AG09319 (cell line): ENCODE measurements around the gene ZNF732.
"Not testable (repeated sequence)": the region's sequence is repeated elsewhere in the genome, so short reads cannot be mapped to it uniquely, and the experiment has no call there.

Experiments
- DNase-seq: peaks from one replicate; pipeline ENCODE4 v3.0.0-alpha.2; 2010; ENCODE audit warnings: low read depth; ENCODE audit errors: extremely low read depth
- CTCF ChIP-seq: IDR thresholded peaks from 2 replicates; pipeline ENCODE4 v1.5.1; 2011; ENCODE audit warnings: low read depth, mild to moderate bottlenecking, inconsistent platforms, low read length, moderate library complexity

ZNF732 gene

GRCh38 chr4:336099-336892 lies 31.0 kb upstream of the ZNF732 start:
- DNase-seq, result no peak
- no peak for TF ChIP-seq CTCF

DNA sequence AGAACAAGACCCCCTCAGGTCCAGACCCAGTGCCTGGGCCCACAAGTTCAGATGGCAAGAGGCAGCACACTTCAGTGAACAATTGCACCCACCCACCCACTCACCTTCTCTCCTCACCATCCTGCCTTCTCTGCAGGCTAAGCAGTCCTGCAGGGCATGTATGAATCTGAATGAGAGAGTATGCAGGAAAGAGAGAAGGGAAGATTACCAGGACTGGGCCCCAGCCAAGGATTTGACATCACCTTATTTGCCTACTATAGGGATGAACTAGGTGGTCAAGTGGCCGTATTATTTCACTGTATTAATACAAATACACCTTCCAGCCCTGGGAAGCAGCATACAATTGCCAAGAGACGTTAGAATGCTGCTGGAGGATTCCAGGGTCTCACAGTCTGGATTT lies 30.2 kb upstream of the ZNF732 start:
- TF ChIP-seq CTCF, result no peak
- DNase-seq, result no peak

DNA sequence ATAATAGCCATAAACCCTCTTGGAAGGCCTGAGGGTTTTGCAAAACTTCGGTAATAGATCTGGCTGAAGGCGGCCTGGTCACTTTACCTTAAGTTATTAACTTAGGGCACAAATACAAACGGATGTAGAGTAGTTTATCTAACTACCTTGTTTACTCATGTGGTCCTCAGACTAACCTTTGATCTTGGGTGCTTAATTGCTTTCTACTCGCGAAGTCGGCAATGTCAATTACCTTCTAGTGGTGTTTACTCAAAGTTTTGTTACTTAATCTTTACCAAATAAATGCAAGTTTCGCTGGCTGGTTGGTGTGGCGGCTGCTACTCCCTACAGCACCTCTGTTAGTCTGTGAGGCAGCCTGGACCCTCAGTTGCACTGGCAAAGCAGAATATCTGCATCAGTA lies 23.5 kb upstream of the ZNF732 start:
- no peak for TF ChIP-seq CTCF
- no peak for DNase-seq

GRCh38 chr4:314296-314903 lies 9.1 kb upstream of the ZNF732 start:
- no peak for TF ChIP-seq CTCF
- DNase-seq, result no peak

DNA sequence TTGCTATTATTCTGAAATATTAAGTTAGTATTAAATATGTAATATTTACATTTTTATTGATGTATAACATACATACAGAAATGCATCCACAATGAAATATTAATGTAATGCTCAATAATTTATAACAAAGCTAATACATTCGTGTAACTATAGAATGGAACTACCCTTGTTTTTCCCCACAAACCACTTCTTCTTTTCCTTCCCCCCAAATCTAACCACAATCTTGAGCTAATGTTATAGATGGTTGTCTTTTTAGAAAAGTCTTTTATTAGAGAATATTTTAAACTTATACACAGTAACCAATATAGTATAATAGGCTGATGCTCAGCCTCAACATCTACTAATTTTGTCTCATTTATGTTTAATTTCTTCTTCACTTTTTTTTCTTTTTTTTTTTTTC lies 4.5 kb upstream of the ZNF732 start:
- DNase-seq, result no peak
- TF ChIP-seq CTCF, result no peak

DNA sequence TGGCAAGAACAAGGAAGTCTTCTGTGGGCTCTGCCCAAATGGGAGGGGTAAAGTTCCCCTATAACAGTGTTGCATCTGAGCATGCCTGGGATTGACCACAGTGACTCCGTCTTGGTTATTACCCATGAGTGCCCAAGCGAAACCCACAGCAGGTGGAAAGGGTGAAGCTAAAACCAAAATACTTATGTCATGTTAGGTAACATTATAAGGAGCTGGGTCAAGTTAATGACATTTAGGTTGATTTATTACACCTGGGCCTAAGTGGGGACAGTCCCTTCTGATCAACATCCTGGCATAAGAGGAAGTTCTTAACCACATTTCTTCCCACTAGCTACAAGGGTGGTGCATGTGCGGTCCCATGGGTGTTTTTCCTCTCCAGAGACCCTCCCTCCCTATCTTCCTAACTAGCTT lies 1.3 kb upstream of the ZNF732 start:
- DNase-seq, result no peak
- TF ChIP-seq CTCF, result no peak

DNA sequence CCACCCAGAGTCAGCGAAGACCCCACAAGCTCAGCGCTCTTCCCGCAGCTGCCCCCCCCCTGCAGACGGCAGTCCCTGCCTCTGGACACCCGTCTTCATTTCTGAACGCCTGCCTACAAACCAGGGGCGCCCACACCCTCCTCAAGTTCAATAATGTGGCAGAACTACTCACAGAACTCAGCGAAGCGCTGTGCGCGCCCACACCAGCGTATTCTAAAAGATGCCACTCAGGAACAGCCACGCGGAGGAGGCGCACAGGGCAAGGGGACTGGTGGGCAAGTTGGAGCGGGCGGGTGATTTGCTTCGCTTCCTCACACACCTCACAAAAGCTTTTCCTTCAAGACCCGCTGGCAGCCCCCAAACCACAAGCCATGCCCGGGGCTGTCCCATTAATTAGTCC lies 758 bp downstream of the ZNF732 start:
- DNase-seq, result not testable (repeated sequence)

DNA sequence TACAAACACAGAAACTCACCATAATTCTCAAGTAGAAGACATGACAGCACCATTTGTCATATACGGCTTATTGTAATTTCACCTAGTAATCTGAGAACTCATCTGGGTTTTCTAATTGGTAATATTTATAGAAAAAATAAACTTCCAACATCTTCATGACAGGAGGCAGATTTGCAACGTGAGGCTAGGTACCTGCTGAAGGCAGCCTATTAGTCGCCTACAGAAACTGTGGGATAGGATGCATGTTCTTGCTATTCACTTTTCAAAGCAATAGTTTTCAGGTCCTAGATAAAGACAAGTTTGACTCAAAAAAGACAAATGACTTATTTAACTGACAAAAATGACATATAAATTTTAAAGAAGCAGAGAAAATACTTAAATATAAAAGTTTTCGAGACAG lies 2.9 kb downstream of the ZNF732 start:
- no peak for DNase-seq
- TF ChIP-seq CTCF, result no peak
